Heart left ventricle (tissue), 16 donors: Measurements from ENCODE around the gene RNF175. TPM values are rescaled to one million over a fixed set of nuclear protein-coding genes. Genes with fewer than 3 reads are reported as not detected.

ENCODE experiments used
- ATAC-seq, 4 donors: fragments of 200-7000 bp; cut with Tn5 transposase; one replicate each; pipeline ENCODE4 v1.9.1; 2020 to 2022; ENCODE audit warnings: moderate library complexity in 4 of 4, mild to moderate bottlenecking in 3 of 4, moderate number of reproducible peaks in 1 of 4
- DNase-seq, 5 donors: peaks; one replicate each; pipeline ENCODE4 v3.0.0-alpha.2; 2020
- H3K27ac ChIP-seq, 12 donors: fragments of 200-600 bp; sonication (generic) in 4 of 12; one replicate each; pipeline versions ENCODE4 v1.5.0 to v1.8.0; 2016 to 2022; ENCODE audit warnings: mild to moderate bottlenecking in 2 of 12
- H3K27me3 ChIP-seq, 9 donors: fragments of 200-600 bp; sonication (generic) in 2 of 9; one replicate each; pipeline versions ENCODE4 v1.5.1 to v1.8.0; 2016 to 2022; ENCODE audit warnings: mild to moderate bottlenecking in 3 of 9
- H3K36me3 ChIP-seq, 9 donors: fragments of 200-600 bp; sonication (generic) in 2 of 9; one replicate each; pipeline versions ENCODE4 v1.5.0 to v1.8.0; 2018 to 2022; ENCODE audit warnings: mild to moderate bottlenecking in 2 of 9
- H3K4me1 ChIP-seq, 12 donors: fragments of 200-600 bp; sonication (generic) in 4 of 12; one replicate each; pipeline versions ENCODE4 v1.5.0 to v1.8.0; 2016 to 2022; ENCODE audit warnings: mild to moderate bottlenecking in 3 of 12
- H3K4me3 ChIP-seq, 12 donors: fragments of 200-600 bp; sonication (generic) in 4 of 12; one replicate each; pipeline versions ENCODE4 v1.5.0 to v1.8.0; 2017 to 2022; ENCODE audit warnings: mild to moderate bottlenecking in 9 of 12, moderate library complexity in 4 of 12
- H3K9me3 ChIP-seq, 12 donors: fragments of 200-600 bp; sonication (generic) in 4 of 12; one replicate each; pipeline versions ENCODE4 v1.5.0 to v1.8.0; 2016 to 2022; ENCODE audit warnings: mild to moderate bottlenecking in 1 of 12
- POLR2A ChIP-seq, 2 donors: fragments of 450-650 bp; IDR thresholded peaks; one replicate each; pipeline ENCODE4 v1.6.1; 2017; ENCODE audit warnings: antibody characterized with exemption in 2 of 2, mild to moderate bottlenecking in 2 of 2, moderate library complexity in 2 of 2
- WGBS, 4 donors: extraction: QIAGEN DNeasy Blood & Tissue Kit in 2 of 4; methylation state at CpG; one replicate each; pipeline versions ENCODE4 v1.1.5 to v1.1.7; 2013 to 2018; 5-methylcytosine and 5-hydroxymethylcytosine counted together
- intact Hi-C, 10 donors: fragments of 100-400 bp; cut with DNase I; formaldehyde crosslinking; loops; one replicate each; pipeline versions ENCODE4 v1.11.1 to v1.14.2; 2022
- polyA plus RNA-seq, 2 donors: library from polyadenylated mRNA; stranded (reverse); fragments of 200-250 nt; gene quantifications; one replicate each; pipeline ENCODE4 v1.2.3, GENCODE V29; 2013
- total RNA-seq, 9 donors: library from RNA; depleted of rRNA in 2 of 9; stranded (reverse); fragments of >200 nt in 2 of 9; fragmentation: NEBNext Ultra II Directional in 3 of 9; extraction: Animal tissue kit (Norgen Biotek cat#: 25700) in 3 of 9; gene quantifications; one replicate each; pipeline versions ENCODE4 v1.1.0 to v1.2.4, GENCODE V29; 2016 to 2023
- TF ChIP-seq, protein P1 (sequence below), 12 donors: fragments of 200-600 bp; sonication (generic) in 4 of 12; IDR thresholded peaks; one replicate each; pipeline versions ENCODE4 v1.5.0 to v1.8.0; 2018 to 2022; ENCODE audit warnings: antibody characterized with exemption in 12 of 12, mild to moderate bottlenecking in 5 of 12
- donor health status: ischemic (EF 13 %, LVEDD 7.1; RV severe dilation, severe dysfunction).
- donor health status: healthy with polysubstance abuse.
- donor health status: DM: no; HTN: yes; CAD: no.
- donor health status: DM: no; HTN: no; CAD: no.
- donor health status: ischemic (EF 25% LVEDD 6.9; RV normal size, moderate dysfunction).
- donor health status: ischemic (EF 25% LVEDD 5.7; RV mildly dilated, moderate dysfunction).
- donor health status: healthy.
- donor health status: DM: yes; HTN: yes; CAD: no.
- donor health status: ischemic (EF 35%, LVEDD 5.7; RV mildly dilated, moderate dysfunction).
- donor health status: nonischemic (EF 11% LVEDD 7.7; RV severe dilation, severe dysfunction).
- donor health status: DM: yes; HTN: yes; CAD: no.
- donor health status: PGD.
- donor health status: ischemic (EF 29% LVEDD 5.4; RV normal size, mild dysfunction).
- donor health status: nonischemic (EF 23%, LVEDD 6.1; RV moderate dilation, normal function).

RNF175 gene
- total and polyA plus RNA-seq, 11 donors, result 0.16 to 1.1 (median 0.55) TPM; not detected in 1

DNA sequence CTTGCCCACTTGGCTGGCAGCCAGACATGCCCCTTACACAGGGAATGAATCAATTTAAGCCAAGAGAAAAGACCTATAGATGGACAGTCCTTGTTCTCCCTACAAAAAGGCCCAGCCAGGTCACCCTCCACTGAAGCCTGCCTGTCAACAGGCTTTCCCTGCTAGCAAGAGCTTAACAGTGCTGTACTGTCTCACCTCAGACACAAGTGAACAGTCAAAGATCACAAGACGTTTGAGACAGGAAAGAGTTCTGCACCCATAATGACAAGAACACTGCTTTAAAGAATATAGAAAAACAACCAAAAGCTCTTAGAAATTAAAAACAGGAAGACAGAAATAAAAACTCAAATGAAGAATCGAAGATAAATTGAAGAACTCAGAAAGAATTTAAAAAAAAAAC, 4.6 kb downstream of the RNF175 start:
- ATAC-seq (no peak), DNase-seq (no peak)
- Histone ChIP-seq H3K4me3 (no peak overlapping the region), H3K4me1 (peaks cover 0 to 13% (median 2%) of the 10 kb centered on the region in 12 donors), H3K27me3 (peaks cover 0 to 44% (median 16%) of the 10 kb centered on the region in 9 donors), H3K9me3 (peaks cover 0 to 12% (median 0%) of the 10 kb centered on the region in 12 donors), H3K36me3 (no peaks in the 10 kb centered on the region), H3K27ac (no peak overlapping the region)
- intact Hi-C loops, result loop anchor here in 1 of 10 donors (10.0 kb wide), 1 partner anchor 410 kb away; the partner anchor contains the start of gene MND1
- 59 to 66% (median 65%) methylated on average over 2 of the region's 2 CpGs for WGBS, 4 donors
- TF ChIP-seq, protein P1, sequence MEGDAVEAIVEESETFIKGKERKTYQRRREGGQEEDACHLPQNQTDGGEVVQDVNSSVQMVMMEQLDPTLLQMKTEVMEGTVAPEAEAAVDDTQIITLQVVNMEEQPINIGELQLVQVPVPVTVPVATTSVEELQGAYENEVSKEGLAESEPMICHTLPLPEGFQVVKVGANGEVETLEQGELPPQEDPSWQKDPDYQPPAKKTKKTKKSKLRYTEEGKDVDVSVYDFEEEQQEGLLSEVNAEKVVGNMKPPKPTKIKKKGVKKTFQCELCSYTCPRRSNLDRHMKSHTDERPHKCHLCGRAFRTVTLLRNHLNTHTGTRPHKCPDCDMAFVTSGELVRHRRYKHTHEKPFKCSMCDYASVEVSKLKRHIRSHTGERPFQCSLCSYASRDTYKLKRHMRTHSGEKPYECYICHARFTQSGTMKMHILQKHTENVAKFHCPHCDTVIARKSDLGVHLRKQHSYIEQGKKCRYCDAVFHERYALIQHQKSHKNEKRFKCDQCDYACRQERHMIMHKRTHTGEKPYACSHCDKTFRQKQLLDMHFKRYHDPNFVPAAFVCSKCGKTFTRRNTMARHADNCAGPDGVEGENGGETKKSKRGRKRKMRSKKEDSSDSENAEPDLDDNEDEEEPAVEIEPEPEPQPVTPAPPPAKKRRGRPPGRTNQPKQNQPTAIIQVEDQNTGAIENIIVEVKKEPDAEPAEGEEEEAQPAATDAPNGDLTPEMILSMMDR (IDR thresholded peaks at IDR 0.05), result no peak
- TF ChIP-seq POLR2A (IDR thresholded peaks at IDR 0.05), result no peak

DNA sequence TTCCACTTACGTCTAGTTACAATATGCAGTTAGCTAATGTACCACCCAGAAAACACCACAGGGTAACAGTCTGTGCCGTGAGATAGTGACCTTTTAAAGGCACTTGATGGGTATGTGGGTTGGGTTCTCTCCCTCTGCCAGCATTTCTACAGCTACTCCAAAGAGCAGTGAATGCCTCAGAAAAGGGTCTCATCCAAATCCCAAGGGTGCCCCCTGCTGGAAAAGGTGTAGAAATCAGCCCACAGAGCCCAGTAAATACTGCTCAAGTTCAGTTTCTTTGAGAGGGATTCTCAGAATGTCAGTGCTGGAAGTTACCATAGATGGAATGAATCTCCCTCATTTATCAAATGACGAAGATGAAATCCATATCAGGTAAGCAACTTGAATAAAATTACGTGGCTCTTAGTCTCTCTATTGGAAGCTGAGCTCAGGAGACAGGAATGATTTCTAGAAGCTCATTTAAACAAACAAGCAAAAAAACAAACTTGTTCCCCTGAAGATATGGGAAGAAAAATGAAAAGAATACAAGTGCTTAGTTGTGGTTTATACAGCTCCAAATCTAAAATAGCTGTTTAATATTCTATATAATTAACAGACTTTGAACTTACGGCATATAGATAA, 9.5 kb downstream of the RNF175 start:
- no peak for TF ChIP-seq POLR2A (IDR thresholded peaks at IDR 0.05)
- TF ChIP-seq, protein P1 (IDR thresholded peaks at IDR 0.05), result peak; percentile 49 to 75 (median 64)
- Histone ChIP-seq H3K4me1 (peaks cover 0 to 28% (median 0%) of the 10 kb centered on the region in 12 donors), H3K4me3 (no peak overlapping the region), H3K27ac (no peak overlapping the region), H3K9me3 (peaks cover 0 to 9% (median 0%) of the 10 kb centered on the region in 12 donors), H3K36me3 (no peaks in the 10 kb centered on the region), H3K27me3 (peaks cover 0 to 5% (median 0%) of the 10 kb centered on the region in 9 donors)
- WGBS, 4 donors, result 40 to 45% (median 43%) methylated on average over 5 of the region's 5 CpGs
- intact Hi-C loops, result loop anchor here in 7 of 10 donors (1.0 to 10.0 kb wide), 6 partner anchors 113 to 408 kb away; partner anchors contain the start of gene MND1 (in 2 of the 7)
- DNase-seq (peak in 3 of 5 donors; percentile 39 to 61 (median 56)), ATAC-seq (peak; percentile 51 to 77 (median 70))

DNA sequence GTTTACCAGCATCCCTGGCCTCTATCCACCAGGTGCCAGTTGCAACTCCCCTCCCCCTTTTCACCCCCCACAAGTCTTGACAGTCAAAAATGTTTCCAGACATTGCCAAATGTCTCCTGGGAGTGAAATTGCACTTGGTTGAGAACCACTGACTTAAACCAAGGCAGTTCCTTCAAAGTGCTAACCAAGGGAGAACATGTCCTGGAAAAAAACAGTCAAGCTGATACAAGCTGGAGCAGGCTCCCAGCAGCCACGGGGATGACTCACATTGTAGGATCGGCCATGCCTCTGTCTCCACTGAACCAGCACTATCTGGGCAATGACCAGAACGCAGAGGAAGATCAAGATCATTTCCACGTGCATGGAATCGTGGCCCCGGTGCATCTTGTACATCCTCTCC, 11.4 kb downstream of the RNF175 start:
- H3K4me3 ChIP-seq, result no peak overlapping the region
- peaks cover 0 to 5% (median 0%) of the 10 kb centered on the region in 9 donors for H3K27me3 ChIP-seq
- TF ChIP-seq, protein P1 (IDR thresholded peaks at IDR 0.05), result no peak
- TF ChIP-seq POLR2A (IDR thresholded peaks at IDR 0.05), result no peak
- H3K4me1 ChIP-seq, result peaks cover 0 to 28% (median 0%) of the 10 kb centered on the region in 12 donors
- peak overlapping the region in 1 of 12 donors; percentile 60 for H3K27ac ChIP-seq
- WGBS, 4 donors, result 37 to 70% (median 59%) methylated on average over 6 of the region's 6 CpGs
- intact Hi-C loops, result loop anchor here in 4 of 10 donors (2.0 to 10.0 kb wide), 4 partner anchors 111 to 604 kb away; partner anchors contain the start of gene MND1 (in 2 of the 4)
- ATAC-seq, result peak in 2 of 4 donors; percentile 49 to 61
- DNase-seq, result peak in 1 of 5 donors; percentile 35
- no peaks in the 10 kb centered on the region for H3K9me3 ChIP-seq
- no peaks in the 10 kb centered on the region for H3K36me3 ChIP-seq

DNA sequence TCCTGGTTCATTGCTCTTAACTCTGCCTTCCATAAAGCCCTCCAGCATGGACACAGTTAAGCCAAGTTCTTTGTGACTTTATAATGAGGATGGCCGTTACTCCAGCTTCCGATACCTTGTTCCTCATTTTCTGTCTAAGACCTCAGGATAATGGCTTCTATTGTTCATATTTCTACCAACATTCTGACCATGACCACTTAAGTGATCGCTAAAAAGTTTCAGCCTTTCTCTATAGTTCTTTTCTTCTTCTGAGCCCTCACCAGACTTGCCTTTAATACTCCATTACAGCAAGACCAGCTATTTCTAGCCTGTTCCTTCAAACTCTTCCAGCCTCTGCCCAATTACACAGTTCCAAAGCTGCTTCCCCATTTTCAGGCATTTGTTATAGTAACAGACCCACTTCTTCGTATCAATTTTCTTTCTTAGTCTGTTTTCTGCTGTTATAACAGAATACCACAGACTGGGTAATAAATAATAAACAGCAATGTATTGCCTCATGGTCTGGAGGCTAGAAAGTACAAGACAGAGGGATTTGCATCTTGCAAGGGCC, 12.3 kb downstream of the RNF175 start:
- Histone ChIP-seq H3K9me3 (no peaks in the 10 kb centered on the region), H3K27me3 (peaks cover 0 to 5% (median 0%) of the 10 kb centered on the region in 9 donors), H3K36me3 (no peaks in the 10 kb centered on the region), H3K4me1 (peaks cover 0 to 28% (median 0%) of the 10 kb centered on the region in 12 donors), H3K27ac (peak overlapping the region in 1 of 12 donors; percentile 60), H3K4me3 (no peak overlapping the region)
- DNase-seq (no peak), ATAC-seq (peak in 2 of 4 donors; percentile 30 to 34)
- TF ChIP-seq, protein P1 (IDR thresholded peaks at IDR 0.05), result no peak
- TF ChIP-seq POLR2A (IDR thresholded peaks at IDR 0.05), result no peak
- WGBS, 4 donors, result 80 to 85% (median 84%) methylated on average over 4 of the region's 4 CpGs
- intact Hi-C loops, result loop anchor here in 3 of 10 donors (5.0 to 10.0 kb wide), 3 partner anchors 110 to 603 kb away; partner anchors contain the start of gene MND1 (in 2 of the 3)
